NCI-H128 (cell line): ENCODE results near the gene ZMIZ1.

ENCODE experiments used
- DNase-seq: peaks from one replicate; lab custom pipeline; 2025; ENCODE audit not compliant: unreplicated experiment; lab: John Stamatoyannopoulos, UW

ZMIZ1 gene

GRCh38 chr10:79202188-79203013 is 133.6 kb downstream of the ZMIZ1 start:
- no peak for DNase-seq

- DNase-seq = no peak
Measured at GRCh38 chr10:79203014-79203644, 134.4 kb downstream of the ZMIZ1 start.

- DNase-seq = no peak
Measured at GRCh38 chr10:79203833-79204232, 135.1 kb downstream of the ZMIZ1 start.

- DNase-seq = no peak
Measured at GRCh38 chr10:79206300-79207095, 137.7 kb downstream of the ZMIZ1 start.

- no peak for DNase-seq
Measured at GRCh38 chr10:79207096-79207357, 138.3 kb downstream of the ZMIZ1 start.

- DNase-seq = no peak
Measured at GRCh38 chr10:79207726-79208125, 139.0 kb downstream of the ZMIZ1 start.

GRCh38 chr10:79208251-79208983 is 139.7 kb downstream of the ZMIZ1 start:
- no peak for DNase-seq

GRCh38 chr10:79209340-79209739 is 140.6 kb downstream of the ZMIZ1 start:
- no peak for DNase-seq

GRCh38 chr10:79209831-79210230 is 141.1 kb downstream of the ZMIZ1 start:
- DNase-seq = no peak

GRCh38 chr10:79210672-79211071 is 141.9 kb downstream of the ZMIZ1 start:
- no peak for DNase-seq

GRCh38 chr10:79211616-79212015 is 142.8 kb downstream of the ZMIZ1 start:
- DNase-seq = no peak

GRCh38 chr10:79215531-79215930 is 146.8 kb downstream of the ZMIZ1 start:
- no peak for DNase-seq

GRCh38 chr10:79219322-79219957 is 150.7 kb downstream of the ZMIZ1 start:
- no peak for DNase-seq

GRCh38 chr10:79220307-79220706 is 151.5 kb downstream of the ZMIZ1 start:
- no peak for DNase-seq

- DNase-seq = no peak
Measured at GRCh38 chr10:79221110-79222051, 152.6 kb downstream of the ZMIZ1 start.

- DNase-seq = no peak
Measured at GRCh38 chr10:79222186-79222585, 153.4 kb downstream of the ZMIZ1 start.

GRCh38 chr10:79223091-79224048 is 154.6 kb downstream of the ZMIZ1 start:
- no peak for DNase-seq

- no peak for DNase-seq
Measured at GRCh38 chr10:79224263-79224949, 155.6 kb downstream of the ZMIZ1 start.
